A204.1 (cell line): ENCODE measurements around the gene RABGAP1L.
"Not testable (repeated sequence)": the region's sequence is repeated elsewhere in the genome, so short reads cannot be mapped to it uniquely, and the experiment has no call there.

Experiments used
- FAIRE-seq: peaks from 2 replicates; lab custom pipeline; 2012; peaks lifted over from hg19 to GRCh38; lab: Jason Lieb, UNC

Gene RABGAP1L

GRCh38 chr1:174448531-174448883, 289.2 kb downstream of the RABGAP1L start:
- FAIRE-seq, result no peak

- FAIRE-seq, result no peak
Measured at GRCh38 chr1:174448974-174449373, 289.7 kb downstream of the RABGAP1L start.

- no peak for FAIRE-seq
Measured at GRCh38 chr1:174451408-174451807, 292.1 kb downstream of the RABGAP1L start.

DNA sequence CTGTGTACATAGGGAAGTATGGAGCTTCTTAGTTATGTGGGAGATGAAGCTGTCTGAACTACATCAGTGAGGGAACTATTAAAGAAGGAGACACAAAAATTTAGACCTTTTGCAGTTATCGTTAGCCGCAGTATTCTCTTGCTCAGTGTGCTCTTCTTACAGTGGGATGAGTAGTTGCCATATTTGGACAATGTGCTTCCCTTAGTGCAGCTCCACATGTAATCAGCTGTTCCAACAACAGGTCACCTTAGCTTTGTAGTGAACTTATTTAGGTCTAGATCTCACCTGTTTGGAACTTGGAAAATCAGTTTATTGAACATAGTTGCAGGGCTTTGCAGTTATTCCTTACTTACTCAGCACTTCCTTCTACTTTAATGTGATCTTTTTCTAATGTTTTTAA, 306.5 kb downstream of the RABGAP1L start:
- FAIRE-seq, result no peak

DNA sequence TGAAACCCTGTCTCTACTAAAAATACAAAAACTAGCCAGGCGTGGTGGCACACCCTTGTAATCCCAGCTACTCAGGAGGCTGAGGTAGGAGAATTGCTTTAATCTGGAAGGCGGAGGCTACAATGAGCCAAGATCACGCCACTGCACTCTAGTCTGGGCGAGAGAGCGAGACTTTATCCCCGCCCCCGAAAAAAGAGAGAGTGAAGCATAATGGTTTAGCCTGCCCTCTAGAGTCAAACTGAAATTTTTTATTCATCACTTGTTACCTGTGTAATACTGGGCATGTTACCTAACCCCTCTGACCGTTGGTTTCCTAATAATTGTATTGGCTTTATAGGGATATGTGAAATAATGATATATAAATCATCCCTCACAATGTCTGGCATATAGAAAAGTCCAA, 307.3 kb downstream of the RABGAP1L start:
- no peak for FAIRE-seq

GRCh38 chr1:174469052-174469451, 309.7 kb downstream of the RABGAP1L start:
- no peak for FAIRE-seq

DNA sequence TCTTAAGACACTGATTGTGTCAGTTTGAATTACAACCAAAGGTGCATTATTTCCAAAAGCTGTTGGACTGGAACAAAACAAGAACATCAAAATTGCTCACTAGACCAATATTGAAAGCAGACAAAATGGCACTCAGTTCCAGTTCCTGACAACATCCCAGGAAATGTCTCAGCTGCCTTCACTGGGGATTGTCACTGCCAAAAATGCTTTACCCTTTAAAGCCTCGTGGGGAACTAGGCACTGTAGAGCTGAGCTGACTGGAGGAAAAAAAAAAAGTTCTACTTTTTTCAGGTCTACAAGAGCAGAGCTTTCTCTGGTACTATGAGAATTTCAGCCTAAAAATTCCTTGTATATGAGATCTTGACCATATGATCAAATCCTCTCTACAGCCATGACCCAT, 310.4 kb downstream of the RABGAP1L start:
- FAIRE-seq, result no peak

DNA sequence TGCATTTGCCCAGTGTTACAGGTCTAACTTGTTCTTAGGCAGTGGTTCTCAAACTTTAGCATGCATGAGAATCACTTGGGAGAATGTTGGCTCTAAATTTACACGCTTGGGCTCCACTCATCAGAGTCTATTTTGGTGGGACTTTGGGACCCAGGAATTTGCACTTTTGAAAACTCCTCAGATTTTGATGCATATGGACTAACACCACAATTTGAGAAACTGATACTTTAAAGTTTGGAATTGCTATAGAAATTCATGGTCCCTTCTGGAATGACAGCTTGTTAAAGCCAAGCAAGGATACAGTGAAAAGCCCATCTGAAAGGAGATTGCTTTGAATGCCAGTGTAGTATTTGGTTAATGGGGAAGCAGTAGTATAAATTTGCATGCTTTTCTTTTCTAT, 320.0 kb downstream of the RABGAP1L start:
- no peak for FAIRE-seq

DNA sequence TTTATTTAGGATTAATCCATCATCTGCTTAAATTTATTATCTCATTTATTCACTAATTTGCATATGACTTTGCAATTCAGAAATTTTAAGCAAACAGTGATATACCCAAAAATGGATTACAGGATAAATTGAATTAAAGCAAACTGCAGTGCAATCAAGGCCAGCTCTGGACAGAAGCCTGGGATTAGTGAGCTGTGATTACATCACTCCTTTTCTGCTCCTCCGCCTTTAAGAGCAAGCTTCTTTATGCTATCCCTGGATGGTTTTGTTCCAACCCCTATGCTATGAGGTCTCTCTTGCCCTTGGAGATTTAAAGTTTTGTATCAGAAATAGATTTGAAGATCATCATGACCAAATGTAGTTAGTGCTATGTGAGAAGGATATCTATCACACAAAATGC, 321.0 kb downstream of the RABGAP1L start:
- FAIRE-seq, result no peak

DNA sequence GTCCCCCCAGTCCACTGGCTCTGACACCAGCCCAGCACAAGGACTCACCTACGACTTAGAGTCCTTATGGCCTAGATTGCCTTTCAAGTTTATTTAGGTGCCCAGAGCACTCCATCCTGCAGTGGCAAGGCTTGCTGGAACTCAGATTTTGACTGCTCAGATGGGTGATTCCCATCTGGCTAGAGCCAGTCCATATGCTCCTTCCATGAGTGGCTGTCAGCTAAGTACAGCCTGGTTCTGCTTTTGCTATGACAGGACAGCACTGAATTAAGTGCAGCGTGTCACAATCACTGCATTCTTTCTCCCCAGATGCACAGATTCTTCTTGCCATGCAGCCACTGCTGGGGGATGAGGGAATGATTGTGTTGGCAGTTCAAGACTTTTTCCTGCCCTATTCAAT, 332.3 kb downstream of the RABGAP1L start:
- no peak for FAIRE-seq

GRCh38 chr1:174497478-174497877, 338.2 kb downstream of the RABGAP1L start:
- no peak for FAIRE-seq

DNA sequence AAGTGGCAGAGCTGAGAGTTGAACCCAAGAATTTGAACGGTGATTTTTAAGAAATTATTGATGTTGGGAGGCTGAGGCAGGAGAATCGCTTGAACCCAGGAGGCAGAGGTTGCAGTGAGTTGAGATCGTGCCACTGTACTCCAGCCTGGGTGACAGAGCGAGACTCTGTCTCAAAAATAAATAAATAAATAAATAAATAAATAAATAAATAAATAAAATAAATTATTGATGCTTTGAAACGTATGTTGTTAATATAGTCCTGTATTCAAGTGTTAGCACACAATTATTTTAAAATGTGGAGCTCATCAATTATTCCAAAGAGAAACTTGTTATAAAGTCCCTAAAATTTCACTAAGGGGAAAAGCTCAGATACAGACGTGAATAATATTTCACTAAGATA, 357.4 kb downstream of the RABGAP1L start:
- FAIRE-seq, result not testable (repeated sequence)

- no peak for FAIRE-seq
Measured at GRCh38 chr1:174519844-174520243, 360.5 kb downstream of the RABGAP1L start.

DNA sequence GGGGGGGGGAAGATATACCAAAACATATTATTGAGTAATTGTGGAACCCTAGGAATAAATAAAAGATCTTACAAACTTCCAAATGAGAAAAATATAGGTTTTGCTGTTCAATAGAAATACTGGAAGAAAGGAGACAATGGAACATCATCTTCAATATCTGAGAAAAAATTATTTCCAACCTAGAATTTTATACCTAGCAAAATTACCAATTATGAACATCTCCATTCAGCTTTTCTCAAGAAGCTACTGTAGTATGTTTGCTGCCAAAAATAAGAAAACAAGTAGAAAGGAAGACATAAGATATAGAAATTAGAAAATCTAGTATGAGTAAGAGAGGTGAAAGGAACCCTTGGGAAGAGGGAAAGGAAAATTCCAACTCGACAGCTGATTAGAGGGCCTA, 372.4 kb downstream of the RABGAP1L start:
- FAIRE-seq, result no peak

DNA sequence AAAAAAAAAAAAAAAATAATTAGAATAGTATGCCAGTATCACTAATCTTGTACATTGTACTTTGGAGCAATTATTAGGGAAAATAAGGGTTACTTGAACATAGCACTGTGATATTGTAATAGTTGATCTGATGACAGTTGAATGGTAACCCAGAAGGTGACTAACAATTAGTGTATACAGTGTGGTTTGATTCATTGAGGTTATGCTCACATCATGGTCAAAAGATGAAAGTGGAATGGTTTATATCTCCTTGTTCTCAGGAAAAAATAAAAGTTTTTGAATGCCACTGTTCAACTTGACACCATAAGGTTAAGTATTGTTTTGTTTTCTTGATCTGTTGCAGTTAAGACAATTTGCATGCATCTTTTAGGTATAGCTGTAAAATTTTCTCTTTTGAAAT, 375.5 kb downstream of the RABGAP1L start:
- FAIRE-seq, result no peak

DNA sequence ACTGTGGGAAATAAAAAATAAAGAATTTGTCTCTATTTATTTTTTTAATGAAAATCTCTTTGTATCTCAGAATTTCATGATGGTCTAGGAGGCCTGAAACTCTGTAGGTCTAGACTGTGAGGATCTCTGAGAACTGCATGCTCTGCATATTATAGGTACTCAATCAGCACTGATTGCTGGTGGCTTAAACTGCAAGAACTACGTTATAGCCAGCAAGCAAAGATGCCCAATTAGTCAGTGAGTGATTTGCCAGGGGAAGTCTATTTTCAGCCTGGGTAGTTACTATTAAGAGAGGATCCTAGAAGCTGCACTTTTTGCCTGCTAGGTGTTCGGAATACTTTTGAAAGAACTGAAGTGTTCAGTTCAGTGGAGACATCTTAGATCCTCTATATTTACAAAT, 375.9 kb downstream of the RABGAP1L start:
- no peak for FAIRE-seq

- not testable (repeated sequence) for FAIRE-seq
Measured at GRCh38 chr1:174543421-174543820, 384.1 kb downstream of the RABGAP1L start.

GRCh38 chr1:174550296-174550695, 391.0 kb downstream of the RABGAP1L start:
- no peak for FAIRE-seq

DNA sequence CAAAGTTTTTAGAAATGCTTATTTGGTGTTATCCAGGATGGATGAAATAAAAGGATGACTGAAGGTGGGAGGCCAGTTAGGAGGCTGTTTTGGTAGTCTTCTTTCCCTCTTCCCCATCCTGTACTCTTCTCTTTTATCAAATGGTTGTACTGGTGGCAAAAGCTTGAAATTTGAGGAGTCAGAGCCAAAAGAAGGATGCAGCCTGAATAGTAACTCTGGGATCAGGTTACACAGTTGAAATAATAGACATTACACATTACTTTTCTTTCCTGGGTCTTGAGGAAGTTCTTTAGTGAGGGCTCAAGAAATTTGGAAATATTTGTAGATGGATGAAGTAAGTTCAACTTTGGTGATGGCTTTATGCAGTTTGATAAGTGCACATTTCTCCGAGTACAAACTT, 397.1 kb downstream of the RABGAP1L start:
- no peak for FAIRE-seq

GRCh38 chr1:174568551-174568950, 409.2 kb downstream of the RABGAP1L start:
- FAIRE-seq, result no peak

GRCh38 chr1:174569240-174569639, 409.9 kb downstream of the RABGAP1L start:
- FAIRE-seq, result no peak

DNA sequence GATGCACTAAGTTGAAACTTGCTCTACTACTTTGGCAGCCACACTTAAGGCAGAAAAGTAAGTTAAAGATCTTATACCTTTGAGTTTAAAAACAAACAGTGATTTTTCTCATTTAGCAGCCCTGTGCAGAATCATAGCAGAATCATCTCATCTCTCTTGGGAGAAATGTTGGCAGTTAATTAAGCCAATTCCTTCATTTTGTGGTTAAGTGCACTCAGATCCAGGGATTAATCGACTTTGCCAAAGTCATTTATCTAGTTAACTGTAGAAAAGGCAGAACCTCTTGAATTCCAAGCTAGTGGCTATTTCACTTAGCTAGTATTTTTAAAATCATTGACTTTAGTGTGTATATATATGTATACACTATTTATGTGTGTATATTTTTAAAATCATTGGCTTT, 413.5 kb downstream of the RABGAP1L start:
- FAIRE-seq, result no peak

GRCh38 chr1:174576120-174576519, 416.8 kb downstream of the RABGAP1L start:
- FAIRE-seq, result not testable (repeated sequence)

DNA sequence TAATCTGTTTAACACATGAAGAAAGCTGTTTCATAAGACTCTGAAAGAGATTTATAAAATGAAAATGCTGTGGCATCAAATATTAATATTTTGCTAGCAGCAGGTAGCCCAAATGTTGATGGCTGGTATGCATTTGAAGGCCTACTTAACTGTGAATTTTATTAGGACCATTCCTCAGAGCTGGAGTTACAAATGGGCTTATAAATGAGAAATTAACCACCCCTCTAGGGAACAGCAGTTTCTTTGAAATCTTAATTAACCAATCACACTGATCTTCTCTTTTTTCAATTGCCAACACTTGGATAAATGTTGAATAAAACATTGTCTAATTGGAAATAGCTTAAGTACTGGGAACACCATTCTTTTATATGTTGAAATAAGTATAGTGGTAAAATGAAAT, 418.4 kb downstream of the RABGAP1L start:
- no peak for FAIRE-seq

DNA sequence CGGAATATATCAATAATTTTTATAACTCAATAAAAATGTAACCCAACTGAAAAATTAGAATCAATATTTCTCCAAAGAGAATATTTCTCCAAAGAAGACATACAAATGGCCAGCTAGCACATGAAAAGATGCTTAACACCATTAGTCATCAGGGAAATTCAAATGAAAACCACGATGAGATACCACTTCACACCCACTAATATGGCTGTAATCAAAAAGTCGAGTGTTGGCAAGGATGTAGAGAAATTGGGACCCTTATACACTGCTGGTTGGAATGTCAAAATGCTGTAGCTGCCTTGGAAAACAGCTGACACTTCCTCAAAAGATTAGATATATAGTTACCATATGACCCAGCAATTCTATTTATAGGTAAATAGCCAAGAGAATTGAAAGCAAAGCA, 421.5 kb downstream of the RABGAP1L start:
- FAIRE-seq, result no peak

- FAIRE-seq, result no peak
Measured at GRCh38 chr1:174583316-174583715, 424.0 kb downstream of the RABGAP1L start.
